Superior temporal gyrus (tissue), 1 donor: ENCODE data around the gene WDR18.

Experiments used
- DNase-seq: peaks from one replicate; pipeline ENCODE4 v3.0.0-alpha.2; 2016; ENCODE audit errors: extremely low spot score

WDR18 gene

DNA sequence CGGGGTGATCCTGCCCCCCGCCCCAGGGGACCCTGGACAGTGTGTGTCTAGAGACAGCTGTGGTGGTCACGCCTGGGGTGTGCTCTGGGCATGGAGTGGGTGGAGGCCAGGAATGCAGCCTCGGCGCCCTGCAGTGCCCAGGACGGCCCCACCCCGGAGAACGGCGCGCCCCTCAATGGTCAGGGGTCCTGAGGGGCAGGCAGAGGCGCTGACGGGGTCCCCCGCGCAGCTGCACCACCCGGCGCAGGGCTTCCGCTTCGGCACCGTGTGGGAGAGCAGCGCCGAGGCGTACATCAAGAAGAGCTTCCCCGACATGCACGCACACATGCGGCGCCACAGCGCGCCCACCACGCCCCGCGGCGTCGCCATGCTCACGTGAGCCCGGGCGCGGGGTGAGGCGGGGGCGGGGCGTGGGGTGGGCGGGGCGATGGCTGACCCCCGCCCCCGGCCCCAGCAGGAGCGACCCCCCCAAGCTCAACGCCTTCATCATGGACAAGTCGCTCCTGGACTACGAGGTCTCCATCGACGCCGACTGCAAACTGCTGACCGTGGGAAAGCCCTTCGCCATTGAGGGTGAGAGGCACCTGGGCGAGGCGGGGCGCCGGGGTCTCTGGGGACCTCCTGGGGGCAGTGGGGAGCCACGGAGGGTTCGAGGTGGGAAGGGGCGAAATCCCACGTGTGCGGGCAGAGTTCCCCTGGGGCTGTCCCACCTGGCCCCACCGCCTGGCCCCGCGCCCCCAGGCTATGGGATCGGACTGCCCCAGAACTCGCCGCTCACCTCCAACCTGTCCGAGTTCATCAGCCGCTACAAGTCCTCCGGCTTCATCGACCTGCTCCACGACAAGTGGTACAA is 23.5 kb downstream of the WDR18 start:
- DNase-seq, result no peak

GRCh38 chr19:1008268-1009040 is 24.3 kb downstream of the WDR18 start:
- DNase-seq, result no peak

- DNase-seq, result peak; percentile 8
These were observed 25.2 kb downstream of the WDR18 start for GRCh38 chr19:1009041-1009980.

DNA sequence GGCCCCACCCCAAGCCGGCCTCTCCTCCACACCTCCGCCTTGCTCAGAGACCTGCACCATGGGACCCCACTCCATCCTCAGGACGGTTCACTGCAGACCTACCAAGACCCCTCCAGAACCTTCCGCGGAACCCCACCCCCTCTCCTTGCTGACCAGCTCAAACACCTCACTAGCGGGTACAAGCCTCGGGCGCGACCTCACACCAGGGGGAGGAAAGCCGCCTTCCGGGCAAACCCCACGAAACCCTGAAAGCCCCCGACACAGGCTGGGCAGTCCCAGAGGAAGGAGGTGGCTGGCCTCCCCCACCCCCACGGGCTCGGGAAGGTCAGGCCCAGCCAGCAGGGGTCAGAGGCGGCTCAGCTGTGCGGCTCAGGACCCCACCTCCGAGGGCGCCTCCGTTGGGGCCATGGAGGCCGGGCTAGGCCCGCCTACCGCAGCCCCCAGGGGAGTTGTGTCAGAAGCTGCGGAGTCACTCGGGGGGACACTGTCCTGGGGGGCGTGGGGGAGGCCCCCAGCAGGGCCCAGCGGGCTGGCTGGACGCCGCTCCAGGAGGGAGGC is 25.9 kb downstream of the WDR18 start:
- no peak for DNase-seq

DNA sequence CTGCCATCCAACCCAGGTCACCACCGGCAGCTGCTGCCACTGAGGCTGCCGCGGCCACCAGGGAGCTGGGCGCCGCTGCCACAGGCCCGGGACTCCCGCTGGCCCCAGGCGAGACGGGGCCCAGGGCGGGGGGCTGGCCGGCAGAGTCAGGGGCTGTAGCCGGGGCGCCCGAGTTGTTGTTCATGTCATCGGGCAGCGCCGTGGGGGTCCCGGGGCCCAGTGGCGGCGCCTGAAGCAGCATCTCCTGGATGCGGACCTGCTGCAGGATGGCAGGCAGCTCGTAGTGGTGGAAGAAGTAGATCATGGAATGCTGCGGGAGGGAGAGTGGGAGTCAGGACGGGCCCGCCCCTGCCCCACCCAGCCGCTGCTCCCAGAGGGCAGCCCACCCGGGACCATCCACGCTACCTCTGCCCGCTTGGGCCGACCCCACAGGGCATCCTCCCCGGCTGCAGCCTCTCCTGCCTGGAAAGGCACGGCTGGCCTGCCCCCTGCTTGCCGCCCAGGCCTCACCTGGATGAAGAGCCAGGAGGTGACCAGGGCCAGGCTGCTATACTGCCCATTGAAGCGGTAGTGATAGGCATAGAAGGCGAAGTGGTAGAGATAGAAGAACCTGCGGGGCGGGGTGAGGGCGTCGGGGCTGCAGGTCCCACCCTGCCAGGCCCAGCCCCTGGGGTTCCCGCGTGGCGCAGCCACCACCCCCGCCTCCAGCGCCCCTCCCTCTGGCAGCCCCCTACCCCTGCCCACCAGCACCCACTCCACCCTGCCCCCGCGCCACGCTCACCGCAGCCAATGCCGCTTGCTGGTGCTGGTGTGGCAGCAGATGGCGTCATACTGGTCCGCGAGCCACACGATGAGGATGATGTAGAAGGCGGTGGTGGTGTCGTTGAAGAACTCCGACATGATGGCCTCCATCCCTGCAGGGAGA is 26.7 kb downstream of the WDR18 start:
- DNase-seq, result no peak

DNA sequence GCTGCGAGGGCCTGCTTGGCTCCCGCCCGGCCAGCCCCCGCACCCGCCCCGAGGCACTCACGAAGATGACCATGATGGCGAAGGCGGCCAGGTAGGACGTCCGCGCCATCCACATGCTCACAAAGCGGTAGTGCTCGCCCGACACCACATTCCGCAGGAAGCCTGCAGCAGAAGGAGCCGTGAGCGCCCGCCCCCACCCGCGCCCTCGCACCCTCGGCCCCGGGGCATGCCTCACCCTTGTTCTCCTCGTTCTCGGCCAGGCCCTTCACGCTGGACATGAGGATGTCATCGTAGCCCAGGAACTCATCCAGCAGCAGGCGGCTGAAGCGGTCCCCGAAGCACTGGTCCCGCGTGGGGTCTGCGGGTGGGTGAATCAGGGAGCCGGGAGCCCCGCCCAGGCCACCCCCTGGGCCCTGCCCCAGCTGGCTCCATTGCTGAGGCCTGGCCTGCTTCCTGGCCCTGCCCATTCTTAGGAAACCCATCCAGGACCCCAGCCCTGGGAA is 27.7 kb downstream of the WDR18 start:
- DNase-seq, result no peak

DNA sequence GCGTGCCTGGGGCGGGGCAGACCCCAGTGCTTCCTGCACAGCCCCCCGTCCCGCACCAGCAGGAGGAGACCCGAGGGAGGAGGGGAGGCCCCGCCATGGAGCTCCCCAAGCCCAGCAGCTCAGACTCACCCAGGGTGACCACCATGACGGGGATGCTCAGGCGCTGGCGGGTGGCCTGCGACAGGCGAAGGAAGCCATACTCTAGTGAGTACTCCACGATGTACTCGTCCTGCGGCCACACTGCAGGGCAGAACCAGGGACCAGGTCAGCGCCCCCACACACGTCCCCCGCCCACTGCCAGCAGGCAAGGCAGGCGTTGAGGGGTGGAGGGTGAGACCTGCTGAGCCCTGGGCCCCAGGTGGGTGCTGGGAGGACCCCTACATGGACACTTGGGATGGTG is 28.2 kb downstream of the WDR18 start:
- DNase-seq, result no peak

GRCh38 chr19:1013218-1013617 is 29.1 kb downstream of the WDR18 start:
- no peak for DNase-seq

DNA sequence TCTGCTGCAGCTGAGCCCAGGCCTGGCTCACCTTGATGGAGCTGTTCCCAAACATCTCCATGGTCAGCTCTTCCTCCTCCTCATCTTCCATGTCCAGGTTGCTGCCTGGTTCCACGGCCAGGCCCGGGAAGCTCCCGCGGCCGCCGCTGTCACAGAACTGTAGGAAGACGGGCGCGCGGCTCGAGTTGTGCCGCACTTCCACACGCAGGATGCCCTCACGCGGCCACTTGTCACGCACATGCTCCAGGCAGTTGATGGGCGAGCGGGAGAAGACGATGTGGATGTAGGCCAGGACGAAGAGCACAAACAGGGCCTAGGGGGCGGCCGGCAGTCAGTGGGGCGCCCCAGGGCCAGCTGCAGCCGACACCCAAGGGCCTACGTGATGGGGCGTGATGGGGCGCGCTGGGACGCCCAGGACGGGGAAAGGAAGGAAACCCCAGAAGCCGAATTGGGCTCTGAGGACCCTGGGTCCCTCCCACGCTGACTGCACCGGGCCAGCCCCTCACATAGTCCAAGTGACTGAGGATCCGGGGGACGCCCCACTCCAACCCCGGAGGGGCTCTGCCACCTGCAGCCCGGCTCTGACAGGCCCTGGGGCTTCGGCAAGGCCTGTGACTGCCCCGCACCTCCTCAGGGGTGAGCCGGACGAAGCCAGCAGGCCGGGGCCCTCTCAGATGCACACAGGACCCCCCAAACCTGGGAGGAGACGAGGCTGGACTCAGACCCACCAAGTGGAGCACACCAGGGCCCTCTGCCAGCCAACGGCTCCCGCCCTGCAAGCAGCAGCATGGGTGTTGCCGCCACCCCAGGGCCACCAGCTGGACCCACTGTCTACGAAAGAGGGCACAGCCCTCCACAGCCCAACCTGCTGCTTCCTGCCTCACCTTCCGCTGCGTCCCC is 30.3 kb downstream of the WDR18 start:
- no peak for DNase-seq

DNA sequence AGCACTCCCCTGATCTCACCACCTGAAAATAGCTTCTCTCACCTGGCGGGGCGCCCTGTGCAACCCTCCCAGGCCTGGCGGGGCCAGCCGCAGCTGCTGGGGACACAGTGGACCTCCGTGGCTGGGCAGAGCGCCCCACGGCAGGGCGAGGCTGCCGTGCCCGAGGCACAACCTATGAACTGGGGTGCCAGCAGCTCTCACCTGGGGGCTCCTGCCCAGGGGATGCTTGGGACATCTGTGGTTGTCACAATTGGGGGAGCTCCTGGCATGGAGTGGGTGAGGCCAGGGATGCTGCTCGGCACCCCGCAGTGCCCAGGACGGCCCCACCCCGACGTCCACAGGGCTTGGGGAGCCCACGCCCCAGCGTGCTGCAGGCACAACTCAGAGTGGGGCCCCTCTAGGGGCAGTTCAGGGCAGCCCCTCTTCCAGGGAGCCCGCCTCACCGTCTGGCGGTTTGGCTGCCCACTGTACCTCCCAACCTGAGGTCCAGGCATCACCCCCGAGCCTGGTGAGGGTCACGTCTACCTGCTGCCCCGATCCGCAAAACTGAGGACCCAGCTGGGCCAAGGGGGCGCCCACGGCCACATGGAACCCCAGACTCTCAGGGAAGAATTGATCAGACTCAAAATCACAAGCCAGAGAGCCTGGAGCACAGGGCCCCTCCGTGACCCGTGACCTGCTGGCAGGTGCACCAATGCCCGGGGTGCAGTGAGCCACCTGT is 31.1 kb downstream of the WDR18 start:
- DNase-seq, result no peak

- no peak for DNase-seq
These were observed 31.9 kb downstream of the WDR18 start for GRCh38 chr19:1015782-1016646.

DNA sequence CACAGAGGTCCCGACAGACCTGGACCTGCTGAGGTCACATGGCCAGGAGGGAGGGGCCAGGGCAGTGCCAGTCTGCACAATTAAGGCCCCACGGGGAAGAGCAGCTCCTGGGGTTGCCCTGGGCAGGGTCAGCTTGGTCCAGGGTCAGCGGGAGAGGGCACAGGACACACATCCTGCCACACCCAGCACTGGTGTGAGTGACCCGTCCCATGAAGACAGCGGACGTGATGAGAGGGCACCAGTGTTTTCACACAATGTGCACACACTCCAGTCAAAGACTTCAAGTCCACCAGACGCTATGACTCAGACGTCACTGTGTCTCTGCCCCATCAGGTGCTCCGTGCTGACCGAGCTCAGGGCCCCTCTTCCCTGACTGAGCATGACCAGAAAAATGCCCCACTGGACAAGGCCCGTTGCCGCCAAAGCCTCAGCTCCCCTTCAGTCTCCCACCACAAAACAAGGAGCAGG is 32.5 kb downstream of the WDR18 start:
- DNase-seq, result no peak

- DNase-seq, result no peak
These were observed 33.2 kb downstream of the WDR18 start for GRCh38 chr19:1017115-1017905.

GRCh38 chr19:1017906-1018305 is 33.8 kb downstream of the WDR18 start:
- DNase-seq, result no peak

- no peak for DNase-seq
These were observed 34.2 kb downstream of the WDR18 start for GRCh38 chr19:1018393-1018792.

- DNase-seq, result no peak
These were observed 34.9 kb downstream of the WDR18 start for GRCh38 chr19:1018932-1019615.
